ENCODE data around the gene KLHL29. TPM values are rescaled to one million over a fixed set of nuclear protein-coding genes. Genes with fewer than 3 reads are reported as not detected.

Gene KLHL29
- total RNA-seq, 1 experiment from 2014 or later: 16.7 TPM

DNA sequence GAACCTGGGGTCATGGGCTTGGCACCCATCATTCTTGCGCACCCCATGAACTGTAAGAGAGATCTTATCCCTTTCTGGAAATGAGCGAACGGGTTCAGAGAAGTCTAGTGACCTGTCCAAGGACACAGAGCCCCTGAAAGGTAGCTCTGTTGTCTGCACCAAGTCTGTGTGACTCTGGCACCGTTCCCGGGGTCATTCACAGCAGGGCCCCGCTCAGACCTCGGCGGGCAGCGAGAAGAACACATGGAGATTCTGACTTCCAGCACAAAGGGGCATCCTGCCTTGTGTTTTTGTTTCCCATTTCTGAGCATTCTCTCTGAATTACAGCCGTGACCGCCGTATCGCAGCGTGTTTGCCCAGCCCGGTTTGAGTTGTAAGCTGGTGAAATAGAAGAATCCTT lies 231.7 kb downstream of the KLHL29 start:
- Histone ChIP-seq H3K79me2 (ENCODE audit: insufficient read depth, low read length) (no peaks in the 10 kb centered on the region), H3K27me3 (ENCODE audit: insufficient read depth, low read length) (no peaks in the 10 kb centered on the region), H3K36me3 (ENCODE audit: control insufficient read depth in 1 of 2, insufficient read depth in 2 of 2, low read length in 2 of 2) (no peaks in the 10 kb centered on the region), H3K9me3 (ENCODE audit: control insufficient read depth in 1 of 2, insufficient read depth in 1 of 2, low read depth in 1 of 2, low read length in 2 of 2) (no peaks in the 10 kb centered on the region), H4K20me1 (ENCODE audit: insufficient read depth) (no peaks in the 10 kb centered on the region), H3K4me2 (ENCODE audit: low read length) (no peak overlapping the region), H3K9me2 (ENCODE audit: insufficient read depth) (no peaks in the 10 kb centered on the region), H3K4me3 (replicated peaks in 1 of 2; ENCODE audit: low read depth in 1 of 2, low read length in 2 of 2) (no peak overlapping the region), H3K27ac (ENCODE audit: low read depth, low read length) (no peak overlapping the region), H2AFZ (ENCODE audit: low read depth, low read length, poor library complexity, severe bottlenecking) (no peak overlapping the region), H3K9ac (ENCODE audit: low read length) (no peak overlapping the region), H3K4me1 (ENCODE audit: control insufficient read depth in 1 of 2, insufficient read depth in 2 of 2, low read length in 2 of 2) (no peaks in the 10 kb centered on the region)
- ATAC-seq (no peak), DNase-seq (ENCODE audit: low read depth, low spot score) (no peak)
- ChIA-PET CTCF (no interaction called here), RAD21 (ENCODE audit: low non-redundant PET in 1 of 2, low total read pairs in 2 of 2, uncharacterized antibody in 2 of 2, unreplicated experiment in 2 of 2) (no interaction called here), POLR2A (no interaction called here)
- BruUV-seq (replicated peaks): no TSS peak
- TF ChIP-seq RAD21 (IDR thresholded peaks at IDR 0.05; ENCODE audit: low read depth): no peak
- TF ChIP-seq ZFX (IDR thresholded peaks at IDR 0.05): no peak
- TF ChIP-seq, protein P1, sequence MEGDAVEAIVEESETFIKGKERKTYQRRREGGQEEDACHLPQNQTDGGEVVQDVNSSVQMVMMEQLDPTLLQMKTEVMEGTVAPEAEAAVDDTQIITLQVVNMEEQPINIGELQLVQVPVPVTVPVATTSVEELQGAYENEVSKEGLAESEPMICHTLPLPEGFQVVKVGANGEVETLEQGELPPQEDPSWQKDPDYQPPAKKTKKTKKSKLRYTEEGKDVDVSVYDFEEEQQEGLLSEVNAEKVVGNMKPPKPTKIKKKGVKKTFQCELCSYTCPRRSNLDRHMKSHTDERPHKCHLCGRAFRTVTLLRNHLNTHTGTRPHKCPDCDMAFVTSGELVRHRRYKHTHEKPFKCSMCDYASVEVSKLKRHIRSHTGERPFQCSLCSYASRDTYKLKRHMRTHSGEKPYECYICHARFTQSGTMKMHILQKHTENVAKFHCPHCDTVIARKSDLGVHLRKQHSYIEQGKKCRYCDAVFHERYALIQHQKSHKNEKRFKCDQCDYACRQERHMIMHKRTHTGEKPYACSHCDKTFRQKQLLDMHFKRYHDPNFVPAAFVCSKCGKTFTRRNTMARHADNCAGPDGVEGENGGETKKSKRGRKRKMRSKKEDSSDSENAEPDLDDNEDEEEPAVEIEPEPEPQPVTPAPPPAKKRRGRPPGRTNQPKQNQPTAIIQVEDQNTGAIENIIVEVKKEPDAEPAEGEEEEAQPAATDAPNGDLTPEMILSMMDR (IDR thresholded peaks at IDR 0.05 in 2 of 3, conservative IDR thresholded peaks at IDR 0.05 in 1 of 3; ENCODE audit: borderline replicate concordance in 1 of 3, insufficient read depth in 1 of 3, low read depth in 2 of 3, low read length in 2 of 3): no peak
- TF ChIP-seq SRF (IDR thresholded peaks at IDR 0.05; ENCODE audit: low read depth): no peak
- no peak for TF ChIP-seq JUND (IDR thresholded peaks at IDR 0.05)
- no peak for TF ChIP-seq FOSL1 (IDR thresholded peaks at IDR 0.05; ENCODE audit: low read depth)
- no peak for TF ChIP-seq CBX3 (IDR thresholded peaks at IDR 0.05; ENCODE audit: low read depth)
- no peak for TF ChIP-seq ELF1 (IDR thresholded peaks at IDR 0.05; ENCODE audit: borderline replicate concordance, low read depth)
- no peak for TF ChIP-seq SIN3A (IDR thresholded peaks at IDR 0.05; ENCODE audit: low read depth)
- TF ChIP-seq YY1 (IDR thresholded peaks at IDR 0.05; ENCODE audit: extremely low read depth, insufficient replicate concordance, low read depth, low read length): no peak
- no peak for TF ChIP-seq POLR2AphosphoS5 (IDR thresholded peaks at IDR 0.05; ENCODE audit: low read depth, low read length)
- TF ChIP-seq EZH2phosphoT487 (IDR thresholded peaks at IDR 0.05; ENCODE audit: borderline replicate concordance): no peak
- no peak for TF ChIP-seq POLR2A (IDR thresholded peaks at IDR 0.05; ENCODE audit: borderline replicate concordance, extremely low read depth, insufficient read depth, insufficient read length)
- intact Hi-C loops (cut with micrococcal nuclease): no loop called here
